Measurements from ENCODE around the gene PNMA1.

- no peak for TF ChIP-seq CTCF (IDR thresholded peaks at IDR 0.05; ENCODE audit: poor library complexity, severe bottlenecking)
- no peak for TF ChIP-seq EP300 (conservative IDR thresholded peaks at IDR 0.05; ENCODE audit: poor library complexity, severe bottlenecking)
- TF ChIP-seq EZH2 (IDR thresholded peaks at IDR 0.05; ENCODE audit: borderline replicate concordance, insufficient read depth, low read length, poor library complexity, severe bottlenecking), result no peak
- TF ChIP-seq MXI1 (conservative IDR thresholded peaks at IDR 0.05; ENCODE audit: poor library complexity, severe bottlenecking), result no peak
Observed at GRCh38 chr14:73722581-73722980, 8.4 kb upstream of the PNMA1 start.
